Right forelimb (tissue), 1 donor: Measurements from ENCODE around the gene BATF3.
A peak's percentile ranks its signal among the peaks of the same experiment; 100 is the strongest.

Source experiments
- DNase-seq: peaks from one replicate; pipeline ENCODE4 v3.0.0-alpha.2; 2018

The BATF3 gene

GRCh38 chr1:212702672-212703071 is 3.0 kb upstream of the BATF3 start:
- DNase-seq, result no peak

GRCh38 chr1:212701910-212702309 is 2.3 kb upstream of the BATF3 start:
- no peak for DNase-seq

- peak; percentile 76 for DNase-seq
These were observed 1.5 kb upstream of the BATF3 start for GRCh38 chr1:212700892-212701819.

GRCh38 chr1:212700223-212700891 is 717 bp upstream of the BATF3 start:
- DNase-seq, result peak; percentile 53

GRCh38 chr1:212699104-212699624 is 476 bp downstream of the BATF3 start:
- DNase-seq, result peak; percentile 60

GRCh38 chr1:212698467-212699103 is 1.1 kb downstream of the BATF3 start:
- no peak for DNase-seq

GRCh38 chr1:212696721-212697331 is 2.8 kb downstream of the BATF3 start:
- no peak for DNase-seq

GRCh38 chr1:212692774-212693644 is 6.6 kb downstream of the BATF3 start:
- DNase-seq, result no peak

GRCh38 chr1:212691561-212692071 is 8.0 kb downstream of the BATF3 start:
- DNase-seq, result no peak

- no peak for DNase-seq
These were observed 8.7 kb downstream of the BATF3 start for GRCh38 chr1:212690816-212691403.

- no peak for DNase-seq
These were observed 9.7 kb downstream of the BATF3 start for GRCh38 chr1:212689758-212690529.

- DNase-seq, result no peak
These were observed 10.4 kb downstream of the BATF3 start for GRCh38 chr1:212689196-212689725.

- DNase-seq, result no peak
These were observed 11.1 kb downstream of the BATF3 start for GRCh38 chr1:212688341-212689047.

- DNase-seq, result no peak
These were observed 11.8 kb downstream of the BATF3 start for GRCh38 chr1:212687811-212688210.

- no peak for DNase-seq
These were observed 13.0 kb downstream of the BATF3 start for GRCh38 chr1:212686591-212686990.

- DNase-seq, result no peak
These were observed 13.6 kb downstream of the BATF3 start for GRCh38 chr1:212686069-212686468.

GRCh38 chr1:212685429-212685828 is 14.2 kb downstream of the BATF3 start:
- no peak for DNase-seq

GRCh38 chr1:212684521-212685090 is 15.0 kb downstream of the BATF3 start:
- no peak for DNase-seq

- no peak for DNase-seq
These were observed 15.6 kb downstream of the BATF3 start for GRCh38 chr1:212684076-212684475.
